SW 1271 (cell line): ENCODE data around the gene PANK3.
A peak's percentile ranks its signal among the peaks of the same experiment; 100 is the strongest.
"Not testable (repeated sequence)": the region's sequence is repeated elsewhere in the genome, so short reads cannot be mapped to it uniquely, and the experiment has no call there.

ENCODE experiments used
- DNase-seq, 2 experiments: peaks; one replicate each; lab custom pipeline; 2025; lab: John Stamatoyannopoulos, UW

Gene PANK3

DNA sequence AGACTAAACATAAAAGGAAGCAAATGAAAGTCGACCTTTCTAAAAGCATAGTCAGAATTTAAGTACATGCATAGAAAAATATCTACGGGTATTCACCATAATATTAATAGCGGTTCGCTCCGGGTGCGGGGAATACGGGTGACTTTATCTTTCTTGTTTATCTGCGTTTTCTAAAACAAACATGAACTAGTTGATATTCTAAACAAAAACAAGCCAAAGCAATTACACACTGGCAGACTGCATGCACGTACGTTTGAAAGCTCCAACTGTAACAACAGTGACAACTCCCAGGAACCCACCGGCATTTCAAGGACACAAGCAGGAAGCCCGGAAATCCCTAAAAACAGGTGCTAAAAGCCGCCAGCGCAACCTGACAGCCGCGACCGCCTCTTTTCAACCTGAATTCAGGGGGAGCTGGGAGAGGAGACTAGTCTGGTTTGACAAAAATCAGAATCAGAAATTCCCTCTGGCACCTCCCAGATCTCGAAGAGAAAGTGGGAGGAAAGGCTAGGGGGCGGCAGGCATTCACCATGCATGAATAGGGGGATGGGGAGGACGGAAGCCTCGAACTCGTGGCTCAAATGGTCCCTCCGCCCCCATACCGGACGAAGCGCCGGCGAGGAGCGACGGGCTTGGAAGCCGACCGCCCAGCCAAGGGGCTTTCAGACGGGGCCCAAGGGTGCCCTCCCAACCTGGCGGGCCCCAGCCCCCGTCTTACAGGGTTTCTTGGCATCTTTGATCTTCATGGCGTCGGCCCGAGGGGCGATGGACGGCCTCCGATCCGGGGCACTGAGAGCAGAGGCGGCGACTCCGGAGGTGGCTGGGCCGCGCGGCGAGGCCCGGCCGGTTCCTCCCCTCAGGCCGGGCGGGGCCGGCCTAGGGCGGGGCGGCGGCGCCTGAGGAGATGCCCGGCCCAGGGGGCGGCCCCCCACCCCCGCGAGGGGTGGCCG lies at the start of gene PANK3:
TSS of gene PANK3 (minus strand) at position 831 of the 950 bp plus-strand sequence. CDS start at position 746, 85 bp downstream.
- peak; percentile 80 to 90 for DNase-seq

DNA sequence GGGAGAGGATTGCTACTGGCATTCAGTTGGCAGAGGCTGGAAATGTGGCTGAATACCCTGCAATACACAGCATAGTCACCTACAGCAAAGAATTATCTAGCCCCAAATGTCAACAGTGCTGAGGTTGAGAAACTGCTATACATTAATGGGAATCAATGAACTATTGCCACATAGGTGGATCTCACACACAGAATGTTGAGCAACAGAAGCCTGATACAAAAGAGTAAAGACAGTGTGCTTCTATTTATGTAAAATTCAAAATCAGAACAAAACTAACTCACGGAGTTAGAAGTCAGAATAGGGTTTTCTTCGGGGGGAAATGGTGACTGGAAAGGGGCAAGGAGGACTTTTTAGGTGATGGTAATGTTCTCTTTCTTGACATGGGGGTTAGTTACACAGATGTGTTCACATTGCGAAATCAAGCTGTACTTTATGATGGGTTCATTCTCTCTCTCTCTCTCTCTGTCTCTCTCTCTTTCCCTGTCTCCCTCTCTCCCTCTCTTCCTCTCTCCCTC lies 45.7 kb upstream of the PANK3 start:
- no peak for DNase-seq

- DNase-seq: no peak
Observed at GRCh38 chr5:168620807-168621206, 41.6 kb upstream of the PANK3 start.

- DNase-seq: no peak
Observed at GRCh38 chr5:168614661-168615060, 35.5 kb upstream of the PANK3 start.

DNA sequence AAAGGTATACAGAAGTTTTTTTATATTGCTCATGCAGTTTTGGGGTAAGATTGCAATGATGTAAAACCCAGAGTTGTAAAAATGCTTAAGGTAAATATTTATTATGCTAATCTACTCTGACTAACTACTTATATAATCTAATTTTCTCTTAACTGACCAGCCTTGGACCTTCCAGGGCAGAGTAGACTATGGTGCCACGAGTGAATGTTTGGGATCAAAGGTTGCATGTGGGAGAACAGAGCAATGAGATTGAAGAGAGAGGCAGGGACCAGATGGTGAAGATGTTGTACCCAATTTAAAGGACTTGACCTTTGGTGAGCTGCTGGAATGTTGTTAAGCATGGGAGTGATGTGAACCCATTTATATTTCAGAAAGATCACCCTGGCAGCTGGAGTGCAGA lies 34.8 kb upstream of the PANK3 start:
- no peak for DNase-seq

- DNase-seq: no peak
Observed at GRCh38 chr5:168613396-168613795, 34.2 kb upstream of the PANK3 start.

DNA sequence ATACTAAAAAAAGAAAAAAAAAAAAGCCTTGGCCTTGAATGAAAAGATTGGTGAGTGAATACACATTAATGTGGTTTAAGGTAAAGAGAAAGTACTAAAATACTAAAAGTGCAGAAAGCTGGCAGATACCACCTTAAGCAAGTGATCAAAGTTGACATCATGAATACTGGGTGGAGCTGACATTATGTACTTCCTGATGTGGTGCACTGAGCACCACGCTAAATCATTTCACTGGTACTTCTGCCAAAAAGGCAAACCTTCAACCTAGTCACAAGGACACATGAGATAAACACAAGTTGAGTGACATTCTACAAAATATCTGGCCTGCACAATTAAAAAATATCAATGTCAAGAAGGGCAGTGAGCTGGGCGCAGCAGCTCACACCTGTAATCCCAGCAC lies 33.8 kb upstream of the PANK3 start:
- DNase-seq: no peak

DNA sequence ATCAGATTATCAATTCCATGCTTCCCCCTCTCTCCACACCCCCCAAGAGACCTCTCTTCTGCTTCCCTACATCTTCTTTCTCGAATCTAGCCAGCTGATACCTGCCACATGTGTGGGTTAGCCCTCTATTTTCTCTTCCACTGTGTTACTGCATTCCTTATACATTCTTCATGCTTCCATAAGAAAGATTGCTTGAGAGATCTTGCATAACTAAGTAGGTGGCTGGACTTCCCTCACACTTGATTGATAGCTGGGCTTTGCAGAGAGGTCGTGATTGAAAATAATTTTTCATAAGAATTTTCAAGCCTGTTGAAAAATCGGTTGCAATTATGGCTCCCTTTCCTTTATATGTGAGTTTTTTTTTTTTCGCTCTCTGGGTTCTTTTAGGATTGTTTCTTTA lies 33.0 kb upstream of the PANK3 start:
- DNase-seq: no peak

DNA sequence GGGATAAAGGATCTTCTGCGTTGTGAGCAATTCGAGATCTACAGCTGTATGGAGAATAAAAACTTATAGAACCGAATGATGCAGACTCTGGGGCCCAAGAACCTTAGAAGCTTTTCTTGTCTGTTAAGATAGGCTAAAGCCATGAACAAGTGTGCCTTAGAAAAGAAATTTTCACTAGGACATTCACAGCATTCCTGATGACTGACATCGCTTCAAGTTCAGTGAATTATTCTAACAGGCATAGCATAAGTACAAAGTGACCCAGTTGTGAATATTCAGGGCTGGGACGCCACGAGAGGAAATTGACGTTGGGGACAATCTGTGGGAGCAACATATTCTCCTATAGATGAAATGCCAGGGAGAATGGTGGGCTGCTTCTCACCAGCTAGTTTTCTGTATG lies 32.0 kb upstream of the PANK3 start:
- no peak for DNase-seq

- no peak for DNase-seq
Observed at GRCh38 chr5:168609806-168610482, 30.8 kb upstream of the PANK3 start.

DNA sequence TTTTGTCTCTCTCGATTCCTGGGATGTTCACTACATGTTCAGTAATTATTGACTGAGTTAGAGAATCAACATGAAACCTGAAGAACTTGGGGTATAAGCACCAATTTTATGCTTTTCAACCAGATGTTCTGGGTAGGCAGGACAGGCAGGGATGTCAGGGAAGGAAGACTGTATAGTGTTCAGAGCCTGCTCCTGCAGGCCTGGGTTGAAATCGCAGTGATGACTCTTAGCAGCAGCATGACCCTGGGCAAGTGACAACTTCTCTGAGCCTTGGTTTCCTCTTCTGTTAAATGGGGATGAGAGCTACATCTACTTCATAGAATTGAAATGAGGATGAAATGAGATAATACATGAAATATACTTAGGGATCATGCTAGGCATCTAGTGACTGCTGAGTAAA lies 29.7 kb upstream of the PANK3 start:
- no peak for DNase-seq

DNA sequence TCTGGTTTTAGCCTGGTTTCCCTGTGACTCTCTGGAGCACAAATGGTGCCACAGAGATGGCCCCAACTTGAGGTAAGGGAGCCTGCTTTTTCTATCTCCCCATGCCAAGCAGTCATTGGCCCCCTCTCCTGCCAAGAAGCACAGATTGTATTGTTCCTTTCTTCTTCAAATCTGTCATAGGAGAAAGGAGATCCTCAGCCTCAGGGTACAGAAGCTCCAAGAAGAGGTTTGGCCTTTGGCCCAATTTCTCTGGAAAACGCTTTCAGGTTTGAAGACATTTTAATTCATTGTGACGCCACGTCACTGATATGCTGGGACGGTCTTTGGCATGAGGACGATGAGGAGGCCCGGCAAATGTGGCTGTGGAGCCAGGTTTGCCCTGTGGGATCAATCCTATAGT lies 29.2 kb upstream of the PANK3 start:
- no peak for DNase-seq

- no peak for DNase-seq
Observed at GRCh38 chr5:168607946-168608345, 28.8 kb upstream of the PANK3 start.

GRCh38 chr5:168606562-168606961 lies 27.4 kb upstream of the PANK3 start:
- no peak for DNase-seq

DNA sequence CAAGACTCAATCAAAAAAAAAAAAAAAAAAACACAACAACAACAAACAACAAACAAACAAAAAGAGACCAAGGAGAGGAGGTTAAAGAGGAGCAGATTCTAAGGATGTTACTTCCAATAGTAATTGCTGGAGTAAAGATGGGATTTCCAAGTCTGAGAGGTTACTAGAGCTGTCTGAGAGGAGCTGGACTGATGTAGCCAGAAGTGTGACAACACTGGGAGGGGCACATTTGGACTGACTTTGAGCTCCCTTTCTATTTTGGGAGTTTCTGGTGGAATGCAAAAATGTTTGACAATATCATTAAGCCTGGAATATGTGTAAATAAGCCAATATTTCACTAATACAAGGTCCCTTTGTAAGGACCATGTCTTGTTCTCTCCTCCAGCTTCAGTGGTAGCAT lies 25.3 kb upstream of the PANK3 start:
- no peak for DNase-seq

DNA sequence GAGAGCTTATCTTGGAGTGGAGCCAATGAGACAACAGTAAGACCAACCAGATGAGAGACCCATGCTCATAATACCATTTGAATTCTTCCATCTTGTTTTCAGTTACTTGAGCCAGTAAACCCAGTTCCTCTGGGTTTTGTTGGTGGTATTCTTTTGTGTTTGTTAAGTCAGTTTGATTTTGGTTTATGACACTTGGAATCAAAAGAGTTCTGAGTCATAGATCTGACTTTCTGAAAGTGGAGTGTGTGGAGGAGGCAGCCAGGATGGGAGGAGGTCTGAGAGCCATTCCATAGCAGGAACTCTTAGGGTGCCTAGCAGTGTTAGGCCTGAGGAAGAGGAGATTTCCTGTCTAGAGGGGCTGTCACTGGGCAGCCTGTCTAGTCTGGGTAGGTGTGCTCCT lies 24.6 kb upstream of the PANK3 start:
- DNase-seq: no peak

DNA sequence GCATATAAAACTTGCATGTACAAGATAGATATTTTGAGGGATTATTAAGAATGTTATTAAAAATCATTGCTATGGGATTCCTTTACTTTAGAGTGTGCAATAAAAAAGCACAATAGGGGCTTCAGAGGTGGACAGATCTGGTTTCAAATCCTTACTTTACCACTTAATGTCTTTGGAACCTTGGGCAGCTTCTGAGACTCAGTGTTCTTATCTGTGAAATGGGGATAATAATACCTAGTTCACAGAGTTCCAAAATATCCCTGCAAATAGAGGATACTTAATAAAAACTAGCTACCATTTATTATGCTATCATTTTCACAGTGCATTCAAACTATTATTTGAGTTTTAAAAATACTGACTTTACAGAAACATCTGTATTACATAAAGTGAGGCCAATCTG lies 23.3 kb upstream of the PANK3 start:
- DNase-seq: no peak

DNA sequence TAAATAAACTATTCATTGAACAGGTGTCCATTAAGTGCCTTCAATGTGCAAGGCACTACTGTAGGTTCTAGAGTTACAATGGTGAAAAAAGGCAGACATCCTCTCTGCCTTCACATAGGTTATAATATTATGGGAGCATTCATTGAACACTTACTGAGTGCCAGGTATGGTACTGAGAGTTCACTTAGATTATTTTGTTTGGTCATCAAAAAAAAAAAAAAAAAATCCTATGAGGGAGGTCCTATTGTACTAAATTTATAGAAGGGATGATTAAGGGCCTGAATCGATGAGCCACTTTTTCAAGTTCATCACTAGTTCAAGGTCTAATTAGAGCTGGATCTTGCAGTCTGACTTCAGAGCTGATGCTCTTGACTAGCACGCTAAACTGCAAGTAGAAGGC lies 22.8 kb upstream of the PANK3 start:
- DNase-seq: no peak

GRCh38 chr5:168600409-168600808 lies 21.2 kb upstream of the PANK3 start:
- no peak for DNase-seq

GRCh38 chr5:168599826-168600225 lies 20.7 kb upstream of the PANK3 start:
- no peak for DNase-seq

DNA sequence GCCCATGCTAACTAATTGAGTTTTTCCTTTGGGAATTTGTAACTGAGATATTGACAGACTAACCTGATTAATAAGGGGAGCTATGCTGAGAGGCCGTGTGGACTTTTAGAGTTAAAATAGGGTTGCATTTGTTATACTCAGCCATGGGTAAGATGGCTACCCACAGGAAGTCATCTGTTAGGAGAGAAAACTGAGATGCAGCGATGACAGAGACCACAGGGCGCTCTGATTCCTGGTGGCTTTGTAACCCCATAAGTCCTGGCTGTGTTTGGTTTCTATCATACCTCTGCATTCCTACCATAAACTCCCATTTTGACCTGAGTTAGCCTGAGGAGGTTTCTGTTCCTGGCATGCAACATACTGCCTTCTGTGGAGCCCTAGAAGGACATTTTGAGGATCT lies 19.5 kb upstream of the PANK3 start:
- no peak for DNase-seq

DNA sequence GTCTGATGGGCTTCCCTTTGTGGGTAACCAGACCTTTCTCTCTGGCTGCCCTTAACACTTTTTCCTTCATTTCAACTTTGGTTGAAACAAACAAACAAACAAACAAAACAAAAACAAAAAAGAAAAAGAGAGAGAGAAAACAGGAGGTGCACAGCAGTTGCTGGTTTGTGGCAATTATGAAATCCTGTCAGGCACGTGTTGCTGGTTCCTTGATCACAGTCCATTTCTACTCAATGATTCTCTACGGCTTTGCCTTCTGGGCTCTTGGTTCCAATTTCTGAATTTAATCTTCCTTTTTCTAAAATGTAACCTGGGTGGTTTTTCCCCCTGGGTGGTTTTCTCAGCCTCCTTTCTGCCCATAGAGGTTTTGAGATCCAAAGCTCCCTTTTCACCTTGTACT lies 17.8 kb upstream of the PANK3 start:
- DNase-seq: no peak

DNA sequence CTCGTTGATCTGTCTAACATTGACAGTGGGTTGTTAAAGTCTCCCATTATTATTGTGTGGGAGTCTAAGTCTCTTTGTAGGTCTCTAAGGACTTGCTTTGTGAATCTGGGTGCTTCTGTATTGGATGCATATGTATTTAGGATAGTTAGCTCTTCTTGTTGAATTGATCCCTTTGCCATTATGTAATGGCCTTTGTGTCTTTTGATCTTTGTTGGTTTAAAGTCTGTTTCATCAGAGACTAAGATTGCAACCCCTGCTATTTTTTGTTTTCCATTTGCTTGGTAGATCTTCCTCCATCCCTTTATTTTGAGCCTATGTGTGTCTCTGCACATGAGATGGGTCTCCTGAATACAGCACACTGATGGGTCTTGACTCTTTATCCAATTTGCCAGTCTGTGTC lies 17.0 kb upstream of the PANK3 start:
- not testable (repeated sequence) for DNase-seq
